Testis (tissue), 3 donors: ENCODE data around the gene UBE2D3. TPM values are rescaled to one million over a fixed set of nuclear protein-coding genes. Genes with fewer than 3 reads are reported as not detected.

ENCODE experiments used
- DNase-seq: peaks from one replicate; pipeline ENCODE4 v3.0.0-alpha.2; 2019
- H3K27ac ChIP-seq, 2 donors: fragments of 200-600 bp; sonication (generic); one replicate each; pipeline ENCODE4 v1.5.1; 2019
- H3K27me3 ChIP-seq: fragments of 200-600 bp; sonication (generic); one replicate; pipeline ENCODE4 v1.5.1; 2019
- H3K36me3 ChIP-seq: fragments of 200-600 bp; sonication (generic); one replicate; pipeline ENCODE4 v1.5.1; 2017; ENCODE audit warnings: low read depth; ENCODE audit errors: missing control alignments
- H3K4me1 ChIP-seq: fragments of 200-600 bp; sonication (generic); one replicate; pipeline ENCODE4 v1.5.1; 2019
- H3K4me3 ChIP-seq, 2 donors: fragments of 200-600 bp; sonication (generic); one replicate each; pipeline ENCODE4 v1.5.1; 2017 to 2019
- H3K9me3 ChIP-seq: fragments of 200-600 bp; sonication (generic); one replicate; pipeline ENCODE4 v1.5.1; 2017
- CTCF ChIP-seq, 3 experiments: fragments of 450-650 bp in 2 of 3; fragments of 200-600 bp in 1 of 3; sonication (generic) in 1 of 3; IDR thresholded peaks; one replicate each; pipeline ENCODE4 v1.5.1; 2016 to 2019; ENCODE audit warnings: antibody characterized with exemption in 3 of 3, mild to moderate bottlenecking in 2 of 3, moderate library complexity in 1 of 3
- POLR2A ChIP-seq: fragments of 450-650 bp; IDR thresholded peaks from one replicate; pipeline ENCODE4 v1.6.1; 2017; ENCODE audit warnings: antibody characterized with exemption, mild to moderate bottlenecking, moderate library complexity
- WGBS, 2 donors: methylation state at CpG; one replicate each; pipeline ENCODE4 v1.1.5; 2018; 5-methylcytosine and 5-hydroxymethylcytosine counted together
- intact Hi-C: fragments of 100-400 bp; cut with DNase I; formaldehyde crosslinking; loops from one replicate; pipeline ENCODE4 v1.15.1; 2023; ENCODE audit warnings: low total_unique reads
- polyA plus RNA-seq: library from polyadenylated mRNA; stranded (reverse); fragments of 350-450 nt; fragmentation: Illumina TruSeq; extraction: RNeasy Lipid Tissue Mini Kit (QIAGEN cat#74804); gene quantifications from one replicate; pipeline ENCODE4 v1.2.3, GENCODE V29; 2014; ENCODE audit warnings: low read depth, low replicate concordance; ENCODE audit not compliant: insufficient read depth
- total RNA-seq, 2 donors: library from RNA; depleted of rRNA; stranded (reverse); fragments of >200 nt; gene quantifications; one replicate each; pipeline ENCODE4 v1.2.3, GENCODE V29; 2016

UBE2D3 gene
- total and polyA plus RNA-seq, 3 donors from 2014 or later = 286 to 363 (median 357) TPM

- Histone ChIP-seq H3K9me3 (no peaks in the 10 kb centered on the region), H3K4me1 (no peaks in the 10 kb centered on the region), H3K27me3 (no peaks in the 10 kb centered on the region), H3K4me3 (no peak overlapping the region), H3K27ac (no peak overlapping the region), H3K36me3 (no peaks in the 10 kb centered on the region)
- no peak for DNase-seq
- intact Hi-C loops = no loop called here
- 96 to 97% methylated on average over 1 of the region's 1 CpG for WGBS, 2 donors
- no peak for TF ChIP-seq CTCF (IDR thresholded peaks at IDR 0.05)
- TF ChIP-seq POLR2A = no peak
Observed at GRCh38 chr4:102836596-102836995, 9.2 kb upstream of the UBE2D3 start.

- no peak for DNase-seq
- no peak for TF ChIP-seq POLR2A
- TF ChIP-seq CTCF (IDR thresholded peaks at IDR 0.05) = no peak
- whole genome bisulfite sequencing, 2 donors = 84 to 95% methylated on average over 1 of the region's 1 CpG
- H3K36me3 ChIP-seq = no peaks in the 10 kb centered on the region
- no peaks in the 10 kb centered on the region for H3K27me3 ChIP-seq
- H3K4me1 ChIP-seq = peaks cover 8% of the 10 kb centered on the region
- intact Hi-C loops = no loop called here
- no peak overlapping the region for H3K27ac ChIP-seq
- no peak overlapping the region for H3K4me3 ChIP-seq
- H3K9me3 ChIP-seq = no peaks in the 10 kb centered on the region
Observed at GRCh38 chr4:102832667-102833066, 5.3 kb upstream of the UBE2D3 start.

DNA sequence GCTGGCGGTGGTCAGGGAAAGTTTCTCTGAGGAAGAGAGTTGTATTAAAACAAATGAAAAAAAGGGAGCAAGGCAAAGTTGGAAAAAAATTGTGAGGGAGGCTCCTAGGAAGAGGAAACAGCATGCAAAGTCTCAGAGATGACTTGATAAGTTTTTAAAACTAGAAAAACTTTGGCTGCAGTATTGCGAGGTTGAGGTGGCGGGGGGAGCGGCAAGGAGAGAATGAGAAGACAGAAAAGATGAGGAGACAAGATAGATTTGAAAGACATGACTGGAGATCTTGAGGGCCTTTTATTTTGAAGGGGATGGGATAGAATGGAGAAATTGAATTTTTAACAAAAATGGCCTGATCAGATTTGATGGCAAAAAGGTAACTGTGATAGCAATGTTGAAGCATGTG is 4.8 kb upstream of the UBE2D3 start:
- no peak for DNase-seq
- Histone ChIP-seq H3K4me3 (no peak overlapping the region), H3K9me3 (no peaks in the 10 kb centered on the region), H3K36me3 (no peaks in the 10 kb centered on the region), H3K4me1 (peaks cover 8% of the 10 kb centered on the region), H3K27ac (no peak overlapping the region), H3K27me3 (no peaks in the 10 kb centered on the region)
- WGBS, 2 donors = 72 to 93% methylated on average over 4 of the region's 4 CpGs
- TF ChIP-seq POLR2A (no peak), CTCF (IDR thresholded peaks at IDR 0.05) (no peak)
- intact Hi-C loops = no loop called here

DNA sequence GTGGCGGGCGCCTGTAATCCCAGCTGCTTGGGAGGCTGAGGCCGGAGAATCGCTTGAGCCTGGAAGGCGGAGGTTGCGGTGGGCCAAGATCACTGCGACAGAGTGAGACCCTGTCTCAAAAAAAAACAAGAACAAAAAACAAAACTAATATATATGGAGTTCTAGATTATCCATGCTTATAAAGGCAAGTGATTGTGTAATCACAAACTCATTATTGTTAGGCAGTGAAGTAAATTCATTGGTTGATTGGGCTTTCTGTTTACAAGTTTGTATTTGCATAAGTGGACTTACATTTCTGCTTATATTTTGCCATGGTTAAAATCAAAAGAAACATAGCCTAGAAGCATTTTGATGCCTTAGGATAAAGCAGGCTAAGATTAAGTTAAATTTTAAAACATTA is 2.5 kb upstream of the UBE2D3 start:
- WGBS, 2 donors = 53 to 77% methylated on average over 7 of the region's 7 CpGs
- H3K4me3 ChIP-seq = no peak overlapping the region
- no peak for DNase-seq
- TF ChIP-seq CTCF (IDR thresholded peaks at IDR 0.05) (no peak), POLR2A (no peak)
- H3K36me3 ChIP-seq = no peaks in the 10 kb centered on the region
- peak overlapping the region in 1 of 2 donors; percentile 100 for H3K27ac ChIP-seq
- intact Hi-C loops = loop anchor here (5.0 kb wide), 1 partner anchor 37 kb away; the partner anchor contains the start of gene CISD2
- H3K4me1 ChIP-seq = peaks cover 8% of the 10 kb centered on the region
- no peaks in the 10 kb centered on the region for H3K27me3 ChIP-seq
- H3K9me3 ChIP-seq = no peaks in the 10 kb centered on the region

DNA sequence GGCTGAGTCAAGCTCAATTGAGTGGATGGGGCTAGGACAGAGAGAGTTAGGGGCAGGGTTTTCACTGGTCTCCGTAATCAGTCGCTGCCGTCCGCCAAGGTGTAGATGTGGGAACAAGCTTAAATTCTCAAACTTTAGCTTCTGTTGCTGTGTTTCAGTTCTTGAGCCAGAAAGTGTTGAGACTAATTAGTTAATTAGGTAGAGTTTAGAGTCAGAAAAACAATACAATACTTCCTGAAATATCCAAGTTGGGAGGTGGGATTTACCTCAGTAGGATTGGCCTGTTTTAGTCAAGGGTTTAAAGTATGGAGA is 1.1 kb upstream of the UBE2D3 start:
- TF ChIP-seq CTCF (IDR thresholded peaks at IDR 0.05) (no peak), POLR2A (no peak)
- WGBS, 2 donors = 0 to 2% methylated on average over 4 of the region's 4 CpGs
- Histone ChIP-seq H3K27ac (peak overlapping the region; percentile 100), H3K9me3 (no peaks in the 10 kb centered on the region), H3K27me3 (no peaks in the 10 kb centered on the region), H3K36me3 (no peaks in the 10 kb centered on the region), H3K4me1 (peaks cover 16% of the 10 kb centered on the region), H3K4me3 (peak overlapping the region; percentile 96 to 99)
- intact Hi-C loops = loop anchor here (5.0 kb wide), 1 partner anchor 39 kb away; the partner anchor contains the start of gene CISD2
- DNase-seq = no peak
